Kidney (tissue), 14 donors: ENCODE results near the gene NELFE. TPM values are rescaled to one million over a fixed set of nuclear protein-coding genes. Genes with fewer than 3 reads are reported as not detected.
A peak's percentile ranks its signal among the peaks of the same experiment; 100 is the strongest.

Source experiments
- DNase-seq, 5 donors: peaks; one replicate each; pipeline ENCODE4 v3.0.0-alpha.2; 2013 to 2020
- FAIRE-seq: peaks from 2 replicates; lab custom pipeline; 2012; peaks lifted over from hg19 to GRCh38; lab: Jason Lieb, UNC
- H3K27ac ChIP-seq, 2 donors: one replicate each; pipeline ENCODE4 v1.7.0; 2013; ENCODE audit warnings: low read depth in 2 of 2, low read length in 2 of 2, inconsistent platforms in 1 of 2
- H3K27me3 ChIP-seq: one replicate; pipeline ENCODE4 v1.7.1; 2013; ENCODE audit warnings: low read length, inconsistent platforms; ENCODE audit not compliant: control insufficient read depth, insufficient read depth
- H3K36me3 ChIP-seq, 3 donors: one replicate each; pipeline versions ENCODE4 v1.7.0 to v1.7.1; 2013; ENCODE audit warnings: low read length in 3 of 3, control low read depth in 1 of 3, inconsistent platforms in 1 of 3; ENCODE audit not compliant: insufficient read depth in 3 of 3, control insufficient read depth in 2 of 3
- H3K4me1 ChIP-seq, 3 donors: one replicate each; pipeline versions ENCODE4 v1.7.0 to v1.7.1; 2013; ENCODE audit warnings: low read length in 3 of 3, inconsistent platforms in 1 of 3, low read depth in 1 of 3; ENCODE audit not compliant: control insufficient read depth in 2 of 3, insufficient read depth in 2 of 3
- H3K4me3 ChIP-seq, 3 donors: one replicate each; pipeline versions ENCODE4 v1.7.0 to v1.8.1; 2013; ENCODE audit warnings: low read length in 3 of 3, control low read depth in 1 of 3, inconsistent platforms in 1 of 3
- H3K9ac ChIP-seq, 3 donors: one replicate each; pipeline versions ENCODE4 v1.7.0 to v1.7.1; 2013; ENCODE audit warnings: low read length in 3 of 3, control low read depth in 1 of 3, inconsistent platforms in 1 of 3
- H3K9me3 ChIP-seq, 3 donors: one replicate each; pipeline versions ENCODE4 v1.7.0 to v1.7.1; 2013; ENCODE audit warnings: low read length in 3 of 3, control low read depth in 1 of 3, inconsistent platforms in 1 of 3; ENCODE audit not compliant: control insufficient read depth in 2 of 3, insufficient read depth in 1 of 3
- CTCF ChIP-seq: IDR thresholded peaks from 3 replicates; pipeline ENCODE4 v1.5.1; 2012; ENCODE audit warnings: mild to moderate bottlenecking, moderate library complexity, borderline replicate concordance; ENCODE audit not compliant: insufficient read depth; ENCODE audit errors: extremely low read depth
- intact Hi-C: fragments of 100-400 bp; cut with DNase I; formaldehyde crosslinking; loops from one replicate; pipeline ENCODE4 v1.11.1; 2022
- polyA plus RNA-seq: library from polyadenylated mRNA; stranded (reverse); fragments of 350-450 nt; fragmentation: Illumina TruSeq; extraction: RNeasy Lipid Tissue Mini Kit (QIAGEN cat#74804); gene quantifications from one replicate; pipeline ENCODE4 v1.2.3, GENCODE V29; 2014; ENCODE audit warnings: low read depth, low replicate concordance; ENCODE audit not compliant: insufficient read depth
- total RNA-seq: library from RNA; stranded (reverse); fragmentation: NEBNext Ultra II Directional; extraction: Animal tissue kit (Norgen Biotek cat#: 25700); gene quantifications from one replicate; pipeline ENCODE4 v1.2.1, GENCODE V29; 2021
- donor health status: control.
- donor health status: control.
- donor health status: control.
- donor health status: control.
- donor health status: control.
- donor health status: DM: yes; HTN: yes; CAD: no.
- donor health status: Normal renal cell carcinoma (clear cell type).

NELFE gene
- total and polyA plus RNA-seq, 2 donors from 2014 or later = 62.0 to 83.0 TPM

GRCh38 chr6:31971279-31971992 lies 12.7 kb upstream of the NELFE start:
- Histone ChIP-seq H3K9me3 (no peaks in the 10 kb centered on the region), H3K9ac (peak overlapping the region; percentile 48 to 98 (median 74)), H3K27me3 (no peaks in the 10 kb centered on the region), H3K4me3 (peak overlapping the region; percentile 80 to 98 (median 89)), H3K4me1 (peaks cover 0 to 26% (median 4%) of the 10 kb centered on the region in 3 donors), H3K27ac (peak overlapping the region; percentile 94 to 99), H3K36me3 (peaks cover 4 to 24% (median 23%) of the 10 kb centered on the region in 3 donors)
- DNase-seq (peak in 2 of 5 donors; percentile 58 to 79), FAIRE-seq (no peak)
- no peak for TF ChIP-seq CTCF
- intact Hi-C loops = no loop called here

- H3K4me3 ChIP-seq = peak overlapping the region; percentile 80 to 98 (median 89)
- peak overlapping the region; percentile 94 to 99 for H3K27ac ChIP-seq
- H3K4me1 ChIP-seq = peaks cover 0 to 26% (median 4%) of the 10 kb centered on the region in 3 donors
- DNase-seq (peak in 1 of 5 donors; percentile 84), FAIRE-seq (no peak)
- H3K27me3 ChIP-seq = no peaks in the 10 kb centered on the region
- H3K9ac ChIP-seq = peak overlapping the region; percentile 48 to 98 (median 74)
- peaks cover 4 to 27% (median 24%) of the 10 kb centered on the region in 3 donors for H3K36me3 ChIP-seq
- no peak for TF ChIP-seq CTCF
- intact Hi-C loops = no loop called here
- no peaks in the 10 kb centered on the region for H3K9me3 ChIP-seq
Measured at GRCh38 chr6:31970604-31971271, 12.0 kb upstream of the NELFE start.

DNA sequence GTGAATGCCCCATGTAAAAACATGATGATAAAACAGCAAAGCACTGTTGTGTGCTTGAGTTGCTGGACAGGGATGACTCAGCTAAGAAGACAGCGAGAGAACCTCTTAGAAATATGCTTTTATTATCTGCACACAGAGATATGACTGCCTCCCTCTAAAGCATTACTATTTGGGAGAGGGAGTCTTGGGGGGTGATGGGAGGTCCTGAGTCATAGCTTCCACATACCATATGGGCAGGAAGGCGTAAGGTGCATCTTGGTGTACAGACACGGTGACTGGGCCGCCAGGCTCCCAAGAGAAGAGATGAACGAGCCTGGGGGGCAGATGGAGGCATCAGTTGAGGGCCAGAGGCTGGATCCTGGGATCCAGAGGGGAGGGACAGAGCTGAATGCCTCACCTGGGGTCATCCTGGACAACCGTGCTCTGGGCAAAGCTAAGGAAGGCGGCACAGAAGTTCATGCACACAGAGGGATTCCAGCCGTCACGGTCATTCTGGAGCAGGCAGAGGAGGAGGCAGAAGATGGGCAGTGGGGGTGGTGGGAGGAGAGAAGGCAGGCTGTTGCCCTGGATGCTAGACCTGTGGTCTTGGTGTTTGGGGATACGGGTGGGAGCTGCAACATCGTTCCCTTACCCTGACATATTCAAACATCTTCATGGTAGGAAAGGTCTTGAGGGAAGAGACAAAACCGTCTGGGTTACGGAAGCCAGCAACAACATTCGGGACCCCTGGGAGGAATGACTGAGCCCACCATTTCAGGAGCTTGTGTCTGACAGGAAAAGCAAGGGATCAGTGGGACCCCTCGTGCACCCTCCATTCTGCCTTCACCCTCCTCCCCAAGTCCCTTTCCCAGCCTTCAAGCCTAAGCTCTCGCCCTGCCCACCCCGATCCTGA lies 11.2 kb upstream of the NELFE start:
- H3K27me3 ChIP-seq = no peaks in the 10 kb centered on the region
- peaks cover 0 to 26% (median 4%) of the 10 kb centered on the region in 3 donors for H3K4me1 ChIP-seq
- FAIRE-seq = no peak
- H3K9ac ChIP-seq = no peak overlapping the region
- peaks cover 4 to 30% (median 27%) of the 10 kb centered on the region in 3 donors for H3K36me3 ChIP-seq
- no peaks in the 10 kb centered on the region for H3K9me3 ChIP-seq
- intact Hi-C loops = no loop called here
- H3K27ac ChIP-seq = no peak overlapping the region
- peak overlapping the region in 1 of 3 donors; percentile 80 for H3K4me3 ChIP-seq
- TF ChIP-seq CTCF = no peak
- no peak for DNase-seq
